ENCODE measurements around the gene DYRK4.

DNA sequence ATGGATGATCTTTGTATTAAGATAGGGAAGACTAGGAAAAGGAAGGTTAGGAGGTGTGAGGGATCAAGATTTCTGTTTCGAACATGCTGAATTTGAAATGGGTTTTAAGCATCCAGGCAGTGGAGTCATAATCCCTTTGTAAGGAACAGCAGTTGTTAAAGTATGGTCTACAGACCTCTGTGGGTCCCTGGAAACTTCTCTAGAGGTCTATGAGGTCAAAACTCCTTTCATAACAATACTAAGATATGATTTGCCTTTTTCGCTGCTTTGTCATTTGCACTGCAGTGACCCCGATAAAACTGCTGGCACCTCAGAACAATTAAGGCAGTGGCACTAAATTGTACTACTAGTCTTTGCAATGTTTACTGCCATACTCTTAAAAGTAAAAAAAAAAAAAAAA is 21.8 kb upstream of the DYRK4 start:
- TF ChIP-seq SUZ12 (IDR thresholded peaks at IDR 0.05; ENCODE audit: extremely low read depth, insufficient read depth, insufficient read length): no peak
- TF ChIP-seq YY1 (IDR thresholded peaks at IDR 0.05; ENCODE audit: insufficient read depth, insufficient read length): no peak

All from NT2/D1 (cell line).